GM12878 (cell line): Measurements from ENCODE around the gene C16orf96. TPM values are rescaled to one million over a fixed set of nuclear protein-coding genes. Genes with fewer than 3 reads are reported as not detected.

ENCODE experiments used
- ATAC-seq: fragments of 200-7000 bp; cut with Tn5 transposase; 3 replicates; pipeline ENCODE4 v1.9.1; 2020; ENCODE audit warnings: mild to moderate bottlenecking, moderate library complexity
- BruUV-seq: library from RNA; stranded (reverse); fragments of 400-500 nt; replicated peaks from 2 replicates; lab custom pipeline; 2021; lab: Mats Ljungman, UMichigan
- CTCF ChIA-PET: fragments of 300-600 bp; sonication (Branson Sonifier 250); formaldehyde crosslinking; extraction: SDS; loops from one replicate; lab custom pipeline; 2021; ENCODE audit warnings: inconsistent platforms; lab: Yijun Ruan, JAX
- POLR2A ChIA-PET: fragments of 350-600 bp; formaldehyde crosslinking; extraction: SDS; loops from one replicate; lab custom pipeline; 2021; ENCODE audit warnings: inconsistent platforms; lab: Charles Lee
- RAD21 ChIA-PET: fragments of 300-600 bp; sonication (Branson Sonifier 250); formaldehyde crosslinking; loops from one replicate; lab custom pipeline; 2023; ENCODE audit warnings: antibody characterized with exemption; ENCODE audit not compliant: unreplicated experiment; lab: Charles Lee
- SMC1A ChIA-PET: fragments of 300-600 bp; sonication (Branson Sonifier 250); formaldehyde crosslinking; loops from one replicate; lab custom pipeline; 2023; ENCODE audit not compliant: unreplicated experiment, uncharacterized antibody; lab: Charles Lee
- DNase-seq: peaks from one replicate; pipeline ENCODE4 v3.0.0-alpha.2; 2011; ENCODE audit warnings: low read depth, low spot score
- FAIRE-seq: peaks from 3 replicates; lab custom pipeline; 2011; peaks lifted over from hg19 to GRCh38; lab: Jason Lieb, UNC
- H2AFZ ChIP-seq: 2 replicates; pipeline ENCODE4 v1.6.0; 2011; ENCODE audit warnings: low read depth, low read length, control low read depth; ENCODE audit not compliant: control insufficient read depth
- H3K27ac ChIP-seq: 2 replicates; pipeline ENCODE4 v1.5.1; 2011; ENCODE audit warnings: control low read depth; ENCODE audit not compliant: control insufficient read depth, insufficient read depth
- H3K27me3 ChIP-seq, 2 experiments: replicated peaks in 1 of 2; 2 replicates each; pipeline versions ENCODE4 v1.6.0 to v1.6.1; 2011; ENCODE audit warnings: low read length in 1 of 2; ENCODE audit not compliant: control insufficient read depth in 2 of 2, insufficient read depth in 2 of 2
- H3K36me3 ChIP-seq, 2 experiments: 2 replicates each; pipeline ENCODE4 v1.5.1; 2011; ENCODE audit warnings: low read length in 1 of 2; ENCODE audit not compliant: control insufficient read depth in 2 of 2, insufficient read depth in 2 of 2
- H3K4me1 ChIP-seq: 2 replicates; pipeline ENCODE4 v1.6.1; 2011; ENCODE audit warnings: mild to moderate bottlenecking, low read length, moderate library complexity, mixed read lengths; ENCODE audit not compliant: control insufficient read depth, insufficient read depth
- H3K4me2 ChIP-seq: 2 replicates; pipeline ENCODE4 v1.6.0; 2011; ENCODE audit warnings: control low read depth; ENCODE audit not compliant: control insufficient read depth, insufficient read depth
- H3K4me3 ChIP-seq: fragments of 200-600 bp; sonication (generic); 2 replicates; pipeline ENCODE4 v1.5.1; 2016
- H3K79me2 ChIP-seq: 2 replicates; pipeline ENCODE4 v1.6.0; 2011; ENCODE audit warnings: low read length; ENCODE audit not compliant: control insufficient read depth, insufficient read depth
- H3K9ac ChIP-seq: 2 replicates; pipeline ENCODE4 v1.8.0; 2011; ENCODE audit warnings: low read length, control low read depth, mixed read lengths; ENCODE audit not compliant: control insufficient read depth, insufficient read depth
- H3K9me3 ChIP-seq: replicated peaks from 3 replicates; pipeline ENCODE4 v1.5.1; 2011; ENCODE audit warnings: mild to moderate bottlenecking, low read length; ENCODE audit not compliant: control insufficient read depth, insufficient read depth
- H4K20me1 ChIP-seq: 2 replicates; pipeline ENCODE4 v1.6.0; 2011; ENCODE audit not compliant: control insufficient read depth, insufficient read depth
- BHLHE40 ChIP-seq, 2 experiments: fragments of 450-650 bp in 1 of 2; IDR thresholded peaks; 2 replicates each; pipeline ENCODE4 v1.6.1; 2011 to 2017; ENCODE audit warnings: low read depth in 2 of 2, borderline replicate concordance in 1 of 2, improper control_type of control experiment in 1 of 2, low read length in 1 of 2, mild to moderate bottlenecking in 1 of 2
- CEBPB ChIP-seq, 2 experiments: fragments of 150-350 bp in 1 of 2; IDR thresholded peaks; 2 replicates each; pipeline ENCODE4 v1.6.1; 2012 to 2014; ENCODE audit warnings: low read depth in 2 of 2, low read length in 2 of 2, borderline replicate concordance in 1 of 2, inconsistent platforms in 1 of 2
- CREM ChIP-seq: IDR thresholded peaks from 2 replicates; pipeline ENCODE4 v1.6.1; 2014; ENCODE audit warnings: antibody characterized with exemption, low read depth
- ESRRA ChIP-seq: IDR thresholded peaks from 2 replicates; pipeline ENCODE4 v1.6.1; 2012; ENCODE audit warnings: mild to moderate bottlenecking, low read length, improper control_type of control experiment
- FOS ChIP-seq: IDR thresholded peaks from 3 replicates; pipeline ENCODE4 v1.6.1; 2011; ENCODE audit warnings: borderline replicate concordance; ENCODE audit not compliant: insufficient read length; ENCODE audit errors: extremely low read depth
- IKZF2 ChIP-seq, 2 experiments: fragments of 450-650 bp; IDR thresholded peaks; 2 replicates each; pipeline ENCODE4 v1.6.1; 2017; ENCODE audit warnings: mild to moderate bottlenecking in 2 of 2, moderate library complexity in 2 of 2
- IRF4 ChIP-seq: IDR thresholded peaks from 2 replicates; pipeline ENCODE4 v1.6.1; 2011; ENCODE audit warnings: low read depth, low read length
- KLF5 ChIP-seq: fragments of 450-650 bp; IDR thresholded peaks from 2 replicates; pipeline ENCODE4 v1.6.1; 2014; ENCODE audit warnings: mild to moderate bottlenecking; ENCODE audit not compliant: partially characterized antibody
- NBN ChIP-seq: fragments of 450-650 bp; IDR thresholded peaks from 2 replicates; pipeline ENCODE4 v1.6.1; 2016
- NFXL1 ChIP-seq: fragments of 450-650 bp; IDR thresholded peaks from 2 replicates; pipeline ENCODE4 v1.6.1; 2017; ENCODE audit warnings: antibody characterized with exemption, mild to moderate bottlenecking, borderline replicate concordance
- NFYB ChIP-seq: IDR thresholded peaks from 2 replicates; pipeline ENCODE4 v1.6.1; 2011; ENCODE audit warnings: low read depth, mild to moderate bottlenecking, low read length, improper control_type of control experiment, moderate library complexity; ENCODE audit not compliant: insufficient read depth
- RB1 ChIP-seq: fragments of 450-650 bp; formaldehyde crosslinking; IDR thresholded peaks from 2 replicates; pipeline ENCODE4 v1.6.1; 2017; ENCODE audit warnings: mild to moderate bottlenecking, borderline replicate concordance
- SIX5 ChIP-seq: IDR thresholded peaks from 2 replicates; pipeline ENCODE4 v1.6.1; 2011; ENCODE audit warnings: mild to moderate bottlenecking, low read depth, low read length, moderate library complexity; ENCODE audit not compliant: severe bottlenecking
- SMAD5 ChIP-seq: IDR thresholded peaks from 2 replicates; pipeline ENCODE4 v1.6.1; 2016; ENCODE audit warnings: antibody characterized with exemption, low read depth
- ZNF274 ChIP-seq: IDR thresholded peaks from one replicate; pipeline ENCODE4 v1.8.0; 2011; ENCODE audit not compliant: insufficient read length, insufficient read depth
- WGBS: methylation state at CpG from one replicate; pipeline ENCODE4 v1.1.6; 2016; ENCODE audit warnings: low lambda C conversion rate; ENCODE audit not compliant: insufficient replicate concordance, insufficient coverage; ENCODE audit errors: missing lambda C conversion rate; 5-methylcytosine and 5-hydroxymethylcytosine counted together
- in situ Hi-C: fragments of 300-500 bp; cut with MboI; formaldehyde crosslinking; loops from 9 replicates; pipeline ENCODE4 v1.14.3; 2018; ENCODE audit warnings: mixed read lengths
- intact Hi-C: fragments of 100-400 bp; cut with micrococcal nuclease; formaldehyde crosslinking; loops from one replicate; pipeline ENCODE4 v1.14.2; 2022; ENCODE audit not compliant: unreplicated experiment
- polyA plus RNA-seq, 11 experiments: library from polyadenylated mRNA; depleted of rRNA in 4 of 11; unstranded in 6 of 11; stranded (reverse) in 5 of 11; fragments of >200 nt; fragmentation: Nextera tagmentation in 4 of 11; fragmentation: Illumina TruSeq in 1 of 11; extraction: Ambion mirVana in 4 of 11; extraction: Trizol in 1 of 11; gene quantifications; 1 replicate in 1 of 11; 2 replicates in 10 of 11; pipeline versions ENCODE4 v1.2.1 to v1.2.3, GENCODE V29; 2011 to 2016; ENCODE audit warnings: inconsistent platforms in 2 of 11, missing spikeins in 2 of 11, low read depth in 1 of 11
- total RNA-seq, 4 experiments: library from RNA; depleted of rRNA in 3 of 4; stranded (reverse); fragments of >200 nt in 3 of 4; fragmentation: Illumina TruSeq in 1 of 4; extraction: Trizol in 1 of 4; gene quantifications; 2 replicates each; pipeline versions ENCODE4 v1.2.1 to v1.2.3, GENCODE V29; 2013 to 2021

C16orf96 gene
- total and polyA plus RNA-seq, 10 of the 15 experiments (the other 5 are each of a cell fraction or from before 2014, with no cell fraction given), result 0.01 to 0.08 (median 0.01) TPM; not detected in 7

GRCh38 chr16:4556580-4556979 lies 440 bp downstream of the C16orf96 start:
- intact Hi-C loops (no loop called here), in situ Hi-C loops (no loop called here)
- DNase-seq (no peak), FAIRE-seq (no peak), ATAC-seq (no peak)
- Histone ChIP-seq H3K79me2 (no peaks in the 10 kb centered on the region), H3K27me3 (peaks cover 0 to 5% of the 10 kb centered on the region in 2 experiments; a peak in 2 of 4 replicates), H4K20me1 (no peaks in the 10 kb centered on the region), H3K36me3 (no peaks in the 10 kb centered on the region), H3K9ac (no peak overlapping the region), H3K4me1 (no peaks in the 10 kb centered on the region), H3K4me3 (no peak overlapping the region), H3K9me3 (no peaks in the 10 kb centered on the region), H3K27ac (no peak overlapping the region), H2AFZ (no peak overlapping the region), H3K4me2 (no peak overlapping the region)
- RAD21 ChIA-PET, result no interaction called here
- SMC1A ChIA-PET, result no interaction called here
- POLR2A ChIA-PET, result interaction anchor here (0.6 to 1.1 kb wide), 3 partner anchors 10 to 31 kb away, joined by 3 to 4 read pairs (median 3); no protein-coding TSS in a partner anchor
- 26% methylated on average over 13 of the region's 14 CpGs for WGBS
- BruUV-seq, result no TSS peak
- TF ChIP-seq CREM, result no peak
- no peak for TF ChIP-seq BHLHE40 (IDR thresholded peaks at IDR 0.05; ENCODE audit: borderline replicate concordance in 1 of 2, low read depth in 2 of 2, low read length in 1 of 2)
- TF ChIP-seq NFYB, result no peak
- no peak for TF ChIP-seq RB1
- TF ChIP-seq SMAD5, result no peak
- no peak for TF ChIP-seq KLF5
- TF ChIP-seq NBN, result no peak
- no peak for TF ChIP-seq FOS
- CTCF ChIA-PET, result interaction anchor here (1.0 to 1.3 kb wide), 2 partner anchors 9 to 50 kb away, joined by 3 read pairs; no protein-coding TSS in a partner anchor

- Histone ChIP-seq H3K9me3 (no peaks in the 10 kb centered on the region), H2AFZ (no peak overlapping the region), H3K27ac (no peak overlapping the region), H3K27me3 (peaks cover 0 to 6% of the 10 kb centered on the region in 2 experiments; a peak in 2 of 4 replicates), H3K4me3 (no peak overlapping the region), H3K36me3 (no peaks in the 10 kb centered on the region), H3K4me2 (no peak overlapping the region), H3K4me1 (no peaks in the 10 kb centered on the region), H3K9ac (no peak overlapping the region), H4K20me1 (no peaks in the 10 kb centered on the region), H3K79me2 (no peaks in the 10 kb centered on the region)
- ChIA-PET RAD21 (interaction anchor here (0.6 kb wide), 1 partner anchor 352 kb away, joined by 3 read pairs; no protein-coding TSS in a partner anchor), CTCF (no interaction called here), SMC1A (no interaction called here), POLR2A (no interaction called here)
- ATAC-seq (no peak), DNase-seq (no peak), FAIRE-seq (no peak)
- no TSS peak for BruUV-seq
- 57% methylated on average over 10 of the region's 10 CpGs for WGBS
- in situ Hi-C loops (no loop called here), intact Hi-C loops (no loop called here)
- no peak for TF ChIP-seq CEBPB (IDR thresholded peaks at IDR 0.05; ENCODE audit: borderline replicate concordance in 1 of 2, low read depth in 2 of 2, low read length in 2 of 2)
- TF ChIP-seq BHLHE40 (IDR thresholded peaks at IDR 0.05; ENCODE audit: borderline replicate concordance in 1 of 2, low read depth in 2 of 2, low read length in 1 of 2), result no peak
- no peak for TF ChIP-seq IKZF2 (IDR thresholded peaks at IDR 0.05)
- TF ChIP-seq ZNF274, result no peak
- TF ChIP-seq IRF4, result no peak
- TF ChIP-seq NFXL1, result no peak
- TF ChIP-seq ESRRA, result no peak
- TF ChIP-seq SIX5, result no peak
Observed at GRCh38 chr16:4557973-4558372, 1.8 kb downstream of the C16orf96 start.
